Measurements from ENCODE around the gene PRSS36.
"Not testable (repeated sequence)": the region's sequence is repeated elsewhere in the genome, so short reads cannot be mapped to it uniquely, and the experiment has no call there.

PRSS36 gene

DNA sequence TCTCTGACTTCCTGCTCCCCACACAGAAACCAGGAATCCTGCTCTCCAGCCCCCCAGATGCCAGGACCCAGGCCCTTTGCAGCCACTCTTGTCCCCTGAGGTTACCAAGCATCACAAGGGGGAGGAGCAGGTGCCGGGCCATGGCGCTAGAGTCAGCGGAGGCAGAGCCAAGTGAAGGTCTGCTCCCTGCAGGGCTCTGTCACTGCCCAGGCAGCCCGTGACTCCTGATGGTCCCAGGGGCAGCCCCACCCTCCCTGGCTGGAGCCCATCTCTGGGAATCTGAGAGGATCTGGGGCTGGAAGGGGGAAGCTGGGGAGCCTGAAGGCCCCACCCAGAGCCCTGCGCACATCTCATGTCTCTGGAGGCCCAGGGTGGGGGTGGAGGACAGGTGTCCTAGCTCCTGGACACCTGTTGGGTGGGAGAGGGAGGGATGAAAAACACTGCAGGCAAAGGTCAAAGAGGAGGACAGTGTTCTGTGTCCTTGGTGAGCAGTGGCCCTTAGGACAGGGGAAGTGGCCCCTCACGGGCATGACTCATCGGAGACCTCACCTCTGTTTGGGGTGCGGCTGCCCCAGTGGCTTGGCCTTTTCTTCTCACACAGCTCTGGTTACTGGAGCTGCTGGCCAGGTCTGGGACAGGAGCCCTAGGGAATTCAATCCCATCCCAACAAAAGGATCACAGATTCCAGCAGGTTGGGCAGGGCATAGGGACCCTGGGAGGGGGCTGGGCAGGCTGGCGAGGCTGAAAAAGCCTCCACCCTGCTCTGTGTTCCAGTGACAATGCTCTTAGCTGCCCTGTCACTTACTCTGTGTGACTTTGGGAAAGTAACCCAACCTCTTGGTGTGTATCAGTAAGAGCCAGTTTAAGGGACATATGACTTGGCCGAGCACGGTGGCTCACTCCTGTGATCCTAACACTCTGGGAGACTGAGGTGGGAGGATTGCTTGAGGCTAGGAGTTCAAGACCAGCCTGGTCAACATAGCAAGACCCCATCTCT lies at the start of gene PRSS36:
Gene PRSS36 (minus strand): TSS at position 173 of the 997 bp plus-strand sequence. CDS start 31 bp downstream, at position 142.
- Mint-ChIP-seq H3K9me3 (no peaks in the 10 kb centered on the region), H3K27me3 (no peaks in the 10 kb centered on the region), H3K36me3 (ENCODE audit: insufficient read depth) (peaks cover 2% of the 10 kb centered on the region), H3K27ac (ENCODE audit: low read depth) (no peak within 1 kb of the TSS), H3K4me3 (no peak within 1 kb of the TSS), H3K4me1 (peaks cover 5% of the 10 kb centered on the region)
- ATAC-seq (replicated peaks; ENCODE audit: extremely low read depth, poor library complexity, severe bottlenecking): no peak
- DNase-seq (ENCODE audit: low spot score in 2 of 2): no peak

DNA sequence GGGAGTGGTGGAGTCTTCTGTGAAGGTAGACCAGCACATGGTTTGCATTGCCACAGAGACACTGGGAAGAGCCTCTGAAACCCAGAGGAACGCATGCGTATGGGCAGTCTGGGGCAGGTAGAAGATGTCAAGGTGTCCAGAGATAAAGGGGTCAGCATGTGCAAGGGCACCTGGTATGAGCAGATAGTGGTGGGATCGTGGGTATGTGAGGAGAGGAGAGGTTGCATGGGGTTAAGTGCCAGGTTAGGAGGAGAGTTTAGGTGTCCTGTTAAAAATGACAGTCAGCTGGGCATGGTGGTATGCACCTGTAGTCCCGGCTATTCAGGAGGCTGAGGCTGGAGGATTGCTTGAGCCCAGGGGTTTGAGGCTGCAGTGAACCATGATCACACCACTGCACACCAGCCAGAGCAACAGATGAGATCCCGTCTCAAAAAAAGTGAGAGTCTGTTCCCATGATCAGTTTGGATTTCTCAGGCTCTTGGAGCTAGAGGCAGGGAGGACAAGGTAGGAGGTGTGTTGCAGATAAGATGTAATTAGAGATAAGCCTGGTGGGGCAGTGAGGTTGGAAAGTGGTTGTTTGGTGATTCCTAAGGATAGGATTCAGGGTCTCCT lies 49.7 kb upstream of the PRSS36 start:
- H3K27me3 Mint-ChIP-seq: no peaks in the 10 kb centered on the region
- H3K9me3 Mint-ChIP-seq: no peaks in the 10 kb centered on the region
- no peak for ATAC-seq (replicated peaks; ENCODE audit: extremely low read depth, poor library complexity, severe bottlenecking)
- DNase-seq (ENCODE audit: low spot score in 2 of 2): no peak
- peaks cover 55% of the 10 kb centered on the region for H3K4me1 Mint-ChIP-seq
- H3K36me3 Mint-ChIP-seq (ENCODE audit: insufficient read depth): peaks cover 54% of the 10 kb centered on the region
- peak overlapping the region; percentile 0 for H3K4me3 Mint-ChIP-seq
- peak overlapping the region; percentile 0 for H3K27ac Mint-ChIP-seq (ENCODE audit: low read depth)

DNA sequence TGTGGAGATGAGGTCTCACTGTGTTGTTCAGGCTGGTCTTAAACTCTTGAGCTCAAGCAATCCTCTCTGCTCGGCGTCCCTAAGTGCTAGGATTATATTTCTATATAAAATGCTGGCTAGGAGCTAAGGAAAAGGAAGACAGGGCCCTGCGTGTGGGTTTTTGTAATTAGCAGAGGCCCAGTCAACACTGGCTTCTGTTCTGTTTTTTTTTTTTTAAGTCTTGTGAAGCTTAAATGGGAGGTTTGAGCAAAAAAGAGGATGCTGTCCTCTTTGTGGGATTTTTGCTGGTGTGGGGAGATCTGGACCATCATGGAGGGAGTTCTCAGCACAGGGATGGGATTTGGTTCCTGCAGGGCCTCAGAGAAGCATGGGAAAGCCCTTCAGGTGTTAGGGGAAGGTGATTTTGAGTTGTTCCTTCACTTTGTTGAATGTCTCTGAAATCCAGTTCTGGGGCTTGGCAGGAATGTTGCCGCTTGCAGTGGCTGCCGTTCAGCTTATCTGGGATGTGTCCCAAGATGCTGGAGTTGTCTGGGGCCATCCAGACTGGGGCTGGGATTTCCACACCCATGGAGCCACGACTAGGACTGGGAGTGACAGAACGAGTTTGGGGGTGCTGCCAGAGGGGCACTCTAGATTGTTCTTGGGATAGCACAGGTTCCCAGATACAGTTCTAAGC lies 48.5 kb upstream of the PRSS36 start:
- ATAC-seq (replicated peaks; ENCODE audit: extremely low read depth, poor library complexity, severe bottlenecking) (no peak), DNase-seq (ENCODE audit: low spot score in 2 of 2) (no peak)
- H3K27ac Mint-ChIP-seq (ENCODE audit: low read depth): peak overlapping the region; percentile 82
- H3K9me3 Mint-ChIP-seq: no peaks in the 10 kb centered on the region
- no peak overlapping the region for H3K4me3 Mint-ChIP-seq
- peaks cover 58% of the 10 kb centered on the region for H3K4me1 Mint-ChIP-seq
- no peaks in the 10 kb centered on the region for H3K27me3 Mint-ChIP-seq
- peaks cover 64% of the 10 kb centered on the region for H3K36me3 Mint-ChIP-seq (ENCODE audit: insufficient read depth)

DNA sequence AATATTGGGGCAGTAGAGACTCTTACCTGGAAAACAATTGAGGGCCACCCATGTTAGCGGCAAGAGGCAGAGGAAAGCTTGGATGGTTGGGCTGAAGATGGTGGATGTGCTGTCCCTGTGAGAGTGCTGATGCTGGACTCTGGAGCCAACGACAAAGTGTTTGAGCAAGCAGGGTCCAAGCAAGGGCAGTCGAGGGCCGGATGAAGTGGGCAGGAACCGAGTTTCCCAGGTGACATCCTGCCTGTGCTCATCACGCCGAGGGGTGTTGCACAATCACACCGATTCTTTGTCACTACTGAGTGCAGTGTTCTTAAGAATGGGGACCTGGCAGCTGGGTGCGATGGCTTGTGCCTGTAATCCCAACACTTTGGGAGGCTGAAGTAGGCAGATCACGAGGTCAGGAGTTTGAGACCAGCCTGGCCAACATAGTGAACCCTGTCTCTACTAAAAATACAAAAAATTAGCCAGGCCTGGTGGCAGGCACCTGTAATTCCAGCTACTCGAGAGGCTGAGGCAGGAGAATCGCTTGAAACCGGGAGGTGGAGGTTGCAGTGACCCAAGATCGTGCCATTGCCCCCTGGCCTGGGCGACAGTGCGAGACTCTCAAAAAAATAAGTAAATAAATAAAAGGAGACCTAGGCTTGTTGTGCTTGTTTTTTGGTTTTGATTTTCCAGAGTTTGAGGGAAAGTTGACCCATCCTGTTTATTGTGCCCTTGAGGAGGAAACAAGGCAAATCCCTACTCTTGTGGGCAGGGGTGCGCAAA lies 46.6 kb upstream of the PRSS36 start:
- no peak for DNase-seq (ENCODE audit: low spot score in 2 of 2)
- ATAC-seq (replicated peaks; ENCODE audit: extremely low read depth, poor library complexity, severe bottlenecking): no peak
- no peaks in the 10 kb centered on the region for H3K27me3 Mint-ChIP-seq
- peak overlapping the region; percentile 8 for H3K27ac Mint-ChIP-seq (ENCODE audit: low read depth)
- H3K4me1 Mint-ChIP-seq: peaks cover 58% of the 10 kb centered on the region
- no peak overlapping the region for H3K4me3 Mint-ChIP-seq
- H3K9me3 Mint-ChIP-seq: no peaks in the 10 kb centered on the region
- peaks cover 67% of the 10 kb centered on the region for H3K36me3 Mint-ChIP-seq (ENCODE audit: insufficient read depth)

DNA sequence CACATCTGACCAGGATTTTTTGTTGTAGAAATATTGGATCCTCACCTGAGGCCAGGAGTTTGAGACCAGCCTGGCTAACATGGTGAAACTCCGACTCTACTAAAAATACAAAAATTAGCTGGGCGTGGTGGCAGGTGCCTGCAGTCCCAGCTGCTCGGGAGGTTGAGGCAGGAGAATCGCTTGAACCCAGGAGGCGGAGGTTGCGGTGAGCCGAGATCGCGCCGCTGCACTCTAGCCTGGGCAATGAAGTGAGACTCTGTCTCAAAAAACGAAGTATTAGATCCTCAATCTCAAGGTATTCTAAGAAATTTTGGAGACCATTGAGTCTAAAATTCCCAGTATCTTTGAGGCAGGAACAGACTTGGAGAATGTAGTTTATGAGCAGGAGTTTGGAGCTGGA lies 46.0 kb upstream of the PRSS36 start:
- not testable (repeated sequence) for H3K9me3 Mint-ChIP-seq; H3K4me3 Mint-ChIP-seq; ATAC-seq (replicated peaks; ENCODE audit: extremely low read depth, poor library complexity, severe bottlenecking); H3K27me3 Mint-ChIP-seq; DNase-seq (ENCODE audit: low spot score in 2 of 2)
- H3K36me3 Mint-ChIP-seq (ENCODE audit: insufficient read depth): peaks cover 67% of the 10 kb centered on the region
- H3K27ac Mint-ChIP-seq (ENCODE audit: low read depth): peak overlapping the region; percentile 8
- peaks cover 58% of the 10 kb centered on the region for H3K4me1 Mint-ChIP-seq

DNA sequence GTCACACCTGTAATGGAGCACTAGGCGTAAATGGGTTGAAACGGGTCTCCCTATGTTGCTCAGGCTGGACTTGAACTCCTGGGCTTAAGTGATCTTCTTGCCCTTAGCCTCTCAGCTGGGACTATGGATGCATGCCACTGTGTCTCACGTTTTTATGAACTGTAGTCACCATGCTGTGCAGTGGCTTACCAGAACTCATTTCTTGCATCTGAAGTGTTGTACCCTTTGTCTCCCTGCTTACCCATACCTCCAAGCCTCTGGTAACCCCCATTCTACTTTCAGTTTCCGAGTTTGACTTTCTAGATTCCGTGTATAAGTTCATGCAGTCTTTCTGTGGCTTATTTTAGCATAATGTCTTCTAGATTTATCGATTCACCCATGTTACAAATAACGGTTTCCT lies 45.0 kb upstream of the PRSS36 start:
- Mint-ChIP-seq H3K9me3 (no peaks in the 10 kb centered on the region), H3K4me1 (peaks cover 62% of the 10 kb centered on the region), H3K36me3 (ENCODE audit: insufficient read depth) (peaks cover 72% of the 10 kb centered on the region), H3K27ac (ENCODE audit: low read depth) (no peak overlapping the region), H3K27me3 (no peaks in the 10 kb centered on the region), H3K4me3 (no peak overlapping the region)
- DNase-seq (ENCODE audit: low spot score in 2 of 2) (no peak), ATAC-seq (replicated peaks; ENCODE audit: extremely low read depth, poor library complexity, severe bottlenecking) (no peak)

DNA sequence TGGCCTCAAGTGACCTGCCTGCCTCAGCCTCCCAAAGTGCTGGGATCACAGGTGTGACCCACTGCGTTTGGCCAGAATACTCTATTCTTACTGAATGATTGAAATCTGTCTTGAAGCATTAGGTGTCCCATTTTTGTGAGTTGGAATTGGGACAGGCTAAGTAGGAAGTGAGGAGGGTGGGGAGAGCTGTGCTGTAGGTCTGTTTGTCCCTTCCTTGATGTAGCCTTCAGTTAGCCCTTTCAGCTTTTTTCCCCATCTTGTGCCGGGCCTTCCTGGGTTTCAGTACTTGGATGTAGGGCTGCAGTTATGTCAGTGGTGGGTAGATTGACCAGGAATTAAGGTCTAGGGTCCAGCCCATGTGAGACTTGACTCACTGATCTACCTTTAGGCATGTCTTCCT lies 44.0 kb upstream of the PRSS36 start:
- peaks cover 64% of the 10 kb centered on the region for H3K4me1 Mint-ChIP-seq
- H3K36me3 Mint-ChIP-seq (ENCODE audit: insufficient read depth): peaks cover 80% of the 10 kb centered on the region
- H3K4me3 Mint-ChIP-seq: peak overlapping the region; percentile 52
- ATAC-seq (replicated peaks; ENCODE audit: extremely low read depth, poor library complexity, severe bottlenecking) (no peak), DNase-seq (ENCODE audit: low spot score in 2 of 2) (no peak)
- no peaks in the 10 kb centered on the region for H3K27me3 Mint-ChIP-seq
- peak overlapping the region; percentile 61 for H3K27ac Mint-ChIP-seq (ENCODE audit: low read depth)
- H3K9me3 Mint-ChIP-seq: no peaks in the 10 kb centered on the region

DNA sequence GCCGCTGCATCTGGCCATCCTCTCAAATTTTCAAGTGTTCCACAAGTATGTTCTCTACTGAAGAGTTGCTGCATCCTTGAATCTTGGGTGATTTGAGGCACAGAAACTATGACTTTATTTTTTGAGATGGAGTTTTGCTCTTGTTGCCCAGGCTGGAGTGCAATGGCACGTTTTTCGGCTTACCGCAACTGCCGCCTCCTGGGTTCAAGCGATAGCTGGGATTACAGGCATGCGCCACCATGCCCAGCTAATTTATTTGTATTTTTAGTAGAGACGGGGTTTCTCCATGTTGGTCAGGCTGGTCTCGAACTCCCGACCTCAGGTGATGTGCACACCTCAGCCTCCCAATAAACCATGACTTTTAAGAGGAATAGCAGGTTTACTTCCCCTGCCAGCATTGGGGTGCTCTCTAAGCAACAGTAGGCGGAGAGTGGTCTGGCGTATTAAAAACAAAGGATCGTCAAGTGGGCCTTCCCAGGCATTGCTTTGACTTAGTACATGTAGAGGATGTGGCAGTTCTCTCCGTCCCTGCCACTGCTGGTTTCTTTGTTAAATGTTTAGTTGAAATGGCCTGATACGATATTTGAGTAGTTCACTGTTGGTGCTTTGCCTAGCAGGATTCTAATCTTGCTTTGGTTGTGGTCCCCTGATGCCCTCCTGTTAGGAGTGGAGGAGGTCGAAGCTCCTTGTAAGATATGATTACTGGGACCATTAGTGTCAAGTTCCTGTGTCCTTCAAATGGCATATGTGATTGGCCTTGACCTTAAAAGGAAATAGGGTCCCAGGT lies 43.2 kb upstream of the PRSS36 start:
- no peaks in the 10 kb centered on the region for H3K9me3 Mint-ChIP-seq
- ATAC-seq (replicated peaks; ENCODE audit: extremely low read depth, poor library complexity, severe bottlenecking) (no peak), DNase-seq (ENCODE audit: low spot score in 2 of 2) (no peak)
- H3K27me3 Mint-ChIP-seq: no peaks in the 10 kb centered on the region
- H3K36me3 Mint-ChIP-seq (ENCODE audit: insufficient read depth): peaks cover 87% of the 10 kb centered on the region
- H3K27ac Mint-ChIP-seq (ENCODE audit: low read depth): peak overlapping the region; percentile 61
- peaks cover 65% of the 10 kb centered on the region for H3K4me1 Mint-ChIP-seq
- H3K4me3 Mint-ChIP-seq: no peak overlapping the region

DNA sequence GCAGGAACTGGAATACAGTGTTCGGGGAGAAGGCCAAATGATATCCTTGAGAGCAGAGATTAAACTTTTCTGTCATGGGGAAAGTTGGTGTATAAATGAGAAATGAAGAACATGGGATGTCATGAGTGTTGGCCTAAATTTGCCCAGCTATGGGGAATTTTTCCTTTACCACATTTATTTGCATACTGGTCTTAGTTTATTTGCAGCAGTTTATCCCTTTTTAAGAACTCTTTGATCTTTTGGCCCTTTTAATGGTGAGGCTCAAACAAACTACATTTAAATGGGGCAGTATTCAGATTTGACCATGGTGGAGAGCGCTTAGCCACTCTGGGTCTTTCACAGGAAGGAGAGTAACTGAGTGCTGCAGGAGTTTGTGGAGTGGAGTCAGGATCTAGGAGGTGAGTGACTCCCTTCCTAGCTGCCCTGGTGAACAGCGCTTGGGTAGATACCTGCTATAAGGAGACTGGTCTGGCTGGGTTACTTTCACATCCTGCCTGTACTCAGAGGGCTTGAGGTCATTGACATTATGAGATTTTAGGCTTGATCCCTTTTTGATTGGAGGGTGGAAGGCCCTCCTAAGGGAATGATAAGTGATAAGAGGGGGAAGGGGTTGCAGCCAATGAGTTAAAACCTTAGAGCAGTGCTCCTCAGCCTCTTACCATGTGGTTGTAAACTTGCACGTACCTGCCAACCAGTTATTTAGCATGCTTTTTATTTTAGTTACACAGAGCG lies 42.0 kb upstream of the PRSS36 start:
- peaks cover 96% of the 10 kb centered on the region for H3K36me3 Mint-ChIP-seq (ENCODE audit: insufficient read depth)
- H3K4me3 Mint-ChIP-seq: no peak overlapping the region
- H3K27ac Mint-ChIP-seq (ENCODE audit: low read depth): peak overlapping the region; percentile 44
- no peak for DNase-seq (ENCODE audit: low spot score in 2 of 2)
- no peaks in the 10 kb centered on the region for H3K27me3 Mint-ChIP-seq
- H3K4me1 Mint-ChIP-seq: peaks cover 76% of the 10 kb centered on the region
- no peak for ATAC-seq (replicated peaks; ENCODE audit: extremely low read depth, poor library complexity, severe bottlenecking)
- H3K9me3 Mint-ChIP-seq: no peaks in the 10 kb centered on the region

DNA sequence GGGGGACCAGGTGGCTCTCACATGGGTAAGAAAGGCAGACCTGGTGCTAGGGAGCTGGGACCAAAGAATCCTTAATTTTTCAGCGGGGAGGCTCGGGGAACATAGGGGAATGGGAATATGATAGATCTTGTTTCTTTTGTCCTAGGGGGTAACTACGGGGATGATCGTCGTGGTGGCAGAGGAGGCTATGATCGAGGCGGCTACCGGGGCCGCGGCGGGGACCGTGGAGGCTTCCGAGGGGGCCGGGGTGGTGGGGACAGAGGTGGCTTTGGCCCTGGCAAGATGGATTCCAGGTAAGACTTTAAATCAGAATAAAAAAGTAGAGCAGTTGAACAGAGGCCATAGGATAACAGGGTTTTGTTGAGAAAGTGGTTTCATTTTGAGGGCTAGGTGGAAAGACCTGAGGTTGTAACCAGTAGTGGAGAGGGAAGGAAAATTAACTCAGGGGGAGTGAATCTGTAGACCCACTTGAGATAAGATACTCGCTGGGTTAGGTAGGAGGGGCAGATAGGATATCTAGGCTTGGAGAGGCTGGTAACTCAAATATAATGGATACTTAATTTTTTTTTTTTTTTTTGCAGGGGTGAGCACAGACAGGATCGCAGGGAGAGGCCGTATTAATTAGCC lies 41.1 kb upstream of the PRSS36 start:
- no peak for DNase-seq (ENCODE audit: low spot score in 2 of 2)
- no peaks in the 10 kb centered on the region for H3K9me3 Mint-ChIP-seq
- peaks cover 81% of the 10 kb centered on the region for H3K4me1 Mint-ChIP-seq
- H3K36me3 Mint-ChIP-seq (ENCODE audit: insufficient read depth): peaks cover 98% of the 10 kb centered on the region
- no peak overlapping the region for H3K4me3 Mint-ChIP-seq
- H3K27me3 Mint-ChIP-seq: no peaks in the 10 kb centered on the region
- ATAC-seq (replicated peaks; ENCODE audit: extremely low read depth, poor library complexity, severe bottlenecking): no peak
- H3K27ac Mint-ChIP-seq (ENCODE audit: low read depth): peak overlapping the region; percentile 91

DNA sequence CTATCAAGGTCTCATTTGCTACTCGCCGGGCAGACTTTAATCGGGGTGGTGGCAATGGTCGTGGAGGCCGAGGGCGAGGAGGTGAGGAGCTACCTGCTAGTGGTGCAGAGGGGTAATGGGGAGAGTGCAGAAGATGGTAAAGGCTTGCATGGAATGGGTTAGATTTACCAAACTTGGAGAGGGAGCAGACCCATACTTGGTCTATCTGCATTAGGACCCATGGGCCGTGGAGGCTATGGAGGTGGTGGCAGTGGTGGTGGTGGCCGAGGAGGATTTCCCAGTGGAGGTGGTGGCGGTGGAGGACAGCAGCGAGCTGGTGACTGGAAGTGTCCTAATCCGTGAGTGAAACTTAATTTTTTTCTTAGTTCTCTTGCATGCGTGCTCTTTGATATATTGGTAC lies 40.2 kb upstream of the PRSS36 start:
- Mint-ChIP-seq H3K27ac (ENCODE audit: low read depth) (peak overlapping the region; percentile 91), H3K9me3 (no peaks in the 10 kb centered on the region), H3K27me3 (no peaks in the 10 kb centered on the region), H3K36me3 (ENCODE audit: insufficient read depth) (peaks cover 100% of the 10 kb centered on the region), H3K4me1 (peaks cover 87% of the 10 kb centered on the region), H3K4me3 (peak overlapping the region; percentile 30)
- ATAC-seq (replicated peaks; ENCODE audit: extremely low read depth, poor library complexity, severe bottlenecking) (no peak), DNase-seq (ENCODE audit: low spot score in 2 of 2) (no peak)
